Astrocyte of the spinal cord (primary cell): Measurements from ENCODE around the gene UROS.

Experiments used
- DNase-seq: peaks from one replicate; pipeline ENCODE4 v3.0.0; 2011; ENCODE audit warnings: low read depth, low spot score
- H3K4me3 ChIP-seq: 2 replicates; pipeline ENCODE4 v1.5.1; 2011; ENCODE audit warnings: low read depth, mild to moderate bottlenecking, low read length, moderate library complexity
- CTCF ChIP-seq: IDR thresholded peaks from 2 replicates; pipeline ENCODE4 v1.5.1; 2012; ENCODE audit warnings: low read depth, mild to moderate bottlenecking, low read length, inconsistent platforms
- in situ Hi-C: cut with HindIII; loops from 2 replicates; pipeline ENCODE4 v1.10.0; 2017; ENCODE audit warnings: low sequenced_read_pairs

Gene UROS

GRCh38 chr10:125777806-125778205 is 45.3 kb downstream of the UROS start:
- in situ Hi-C loops = no loop called here
- no peak for TF ChIP-seq CTCF
- no peak for DNase-seq
- H3K4me3 ChIP-seq = no peak overlapping the region

GRCh38 chr10:125775491-125776106 is 47.5 kb downstream of the UROS start, which contains the start of gene MMP21:
Gene MMP21 (minus strand): TSS chr10:125775821. CDS start chr10:125775821, 0 bp downstream.
- in situ Hi-C loops = no loop called here
- H3K4me3 ChIP-seq = no peak within 1 kb of the TSS
- no peak for TF ChIP-seq CTCF
- no peak for DNase-seq

- in situ Hi-C loops = no loop called here
- TF ChIP-seq CTCF = no peak
Measured at GRCh38 chr10:125774581-125775191, 48.4 kb downstream of the UROS start.

GRCh38 chr10:125773687-125774543 is 49.1 kb downstream of the UROS start:
- in situ Hi-C loops = no loop called here
- no peak overlapping the region for H3K4me3 ChIP-seq
- TF ChIP-seq CTCF = no peak
- no peak for DNase-seq

More at GRCh38 chr10:125774581-125775191, 48.4 kb downstream of the UROS start:
- DNase-seq = no peak
- H3K4me3 ChIP-seq = no peak overlapping the region

GRCh38 chr10:125772864-125773180 is 50.2 kb downstream of the UROS start:
- H3K4me3 ChIP-seq = no peak overlapping the region
- DNase-seq = no peak
- in situ Hi-C loops = no loop called here
- TF ChIP-seq CTCF = no peak

- no peak overlapping the region for H3K4me3 ChIP-seq
- DNase-seq = no peak
- TF ChIP-seq CTCF = no peak
- in situ Hi-C loops = no loop called here
Measured at GRCh38 chr10:125772112-125772863, 50.8 kb downstream of the UROS start.
